ENCODE data around the gene AMN1.
A peak's percentile ranks its signal among the peaks of the same experiment; 100 is the strongest.
"Not testable (repeated sequence)": the region's sequence is repeated elsewhere in the genome, so short reads cannot be mapped to it uniquely, and the experiment has no call there.

AMN1 gene

GRCh38 chr12:31728917-31729640 lies at the start of gene AMN1:
Gene AMN1 (minus strand): TSS chr12:31729021. CDS start chr12:31729008, 13 bp downstream.
- DNase-seq: peak; percentile 98

GRCh38 chr12:31773867-31774266 lies 45.0 kb upstream of the AMN1 start:
- DNase-seq: no peak

GRCh38 chr12:31773223-31773750 lies 44.5 kb upstream of the AMN1 start:
- no peak for DNase-seq

- no peak for DNase-seq
Measured at GRCh38 chr12:31772685-31773222, 43.9 kb upstream of the AMN1 start.

GRCh38 chr12:31772186-31772585 lies 43.4 kb upstream of the AMN1 start:
- DNase-seq: no peak

- DNase-seq: no peak
Measured at GRCh38 chr12:31768046-31768445, 39.2 kb upstream of the AMN1 start.

- DNase-seq: no peak
Measured at GRCh38 chr12:31765931-31766330, 37.1 kb upstream of the AMN1 start.

GRCh38 chr12:31759632-31760459 lies 31.0 kb upstream of the AMN1 start:
- no peak for DNase-seq

- DNase-seq: not testable (repeated sequence)
Measured at GRCh38 chr12:31758297-31758696, 29.5 kb upstream of the AMN1 start.

GRCh38 chr12:31756977-31757420 lies 28.2 kb upstream of the AMN1 start:
- DNase-seq: no peak

- no peak for DNase-seq
Measured at GRCh38 chr12:31752450-31752849, 23.6 kb upstream of the AMN1 start.

GRCh38 chr12:31751085-31751484 lies 22.3 kb upstream of the AMN1 start:
- DNase-seq: no peak

GRCh38 chr12:31750747-31751039 lies 21.9 kb upstream of the AMN1 start:
- DNase-seq: no peak

GRCh38 chr12:31749024-31749704 lies 20.3 kb upstream of the AMN1 start:
- no peak for DNase-seq

- no peak for DNase-seq
Measured at GRCh38 chr12:31745242-31745641, 16.4 kb upstream of the AMN1 start.

GRCh38 chr12:31744363-31744762 lies 15.5 kb upstream of the AMN1 start:
- DNase-seq: not testable (repeated sequence)

- no peak for DNase-seq
Measured at GRCh38 chr12:31742891-31743290, 14.1 kb upstream of the AMN1 start.

GRCh38 chr12:31740628-31741027 lies 11.8 kb upstream of the AMN1 start:
- no peak for DNase-seq

GRCh38 chr12:31737763-31738162 lies 8.9 kb upstream of the AMN1 start:
- no peak for DNase-seq

- DNase-seq: no peak
Measured at GRCh38 chr12:31737345-31737744, 8.5 kb upstream of the AMN1 start.

GRCh38 chr12:31736472-31736871 lies 7.7 kb upstream of the AMN1 start:
- no peak for DNase-seq

- DNase-seq: not testable (repeated sequence)
Measured at GRCh38 chr12:31733549-31734432, 5.0 kb upstream of the AMN1 start.
